HepG2 (cell line): ENCODE measurements around the gene FUZ. TPM values are rescaled to one million over a fixed set of nuclear protein-coding genes. Genes with fewer than 3 reads are reported as not detected.
A peak's percentile ranks its signal among the peaks of the same experiment; 100 is the strongest.

Source experiments
- ATAC-seq: fragments of 200-7000 bp; cut with Tn5 transposase; 3 replicates; pipeline ENCODE4 v1.9.1; 2020; ENCODE audit warnings: mild to moderate bottlenecking, moderate library complexity
- BruUV-seq: library from RNA; stranded (reverse); fragments of 400-500 nt; replicated peaks from 2 replicates; lab custom pipeline; 2021; lab: Mats Ljungman, UMichigan
- CTCF ChIA-PET: fragments of 300-600 bp; formaldehyde crosslinking; extraction: SDS; loops from one replicate; lab custom pipeline; 2021; ENCODE audit warnings: low total read pairs, inconsistent platforms, low intra/inter-chr PET ratio; lab: Yijun Ruan, JAX
- POLR2A ChIA-PET: fragments of 350-600 bp; sonication (Branson Sonifier 250); formaldehyde crosslinking; loops from one replicate; lab custom pipeline; 2020; ENCODE audit warnings: antibody characterized with exemption, inconsistent platforms; lab: Yijun Ruan, JAX
- DNase-seq: peaks from one replicate; pipeline ENCODE4 v3.0.0-alpha.2; 2015; ENCODE audit warnings: low spot score
- FAIRE-seq: peaks from 3 replicates; lab custom pipeline; 2011; peaks lifted over from hg19 to GRCh38; lab: Jason Lieb, UNC
- H2AFZ ChIP-seq: one replicate; pipeline ENCODE4 v1.6.1; 2011; ENCODE audit warnings: low read length, inconsistent platforms
- H3K27ac ChIP-seq: fragments of 300-600 bp; 3 replicates; pipeline ENCODE4 v1.8.0; 2011; ENCODE audit warnings: mixed run types, mild to moderate bottlenecking, mixed read lengths, low read length, inconsistent platforms; ENCODE audit not compliant: insufficient read depth; ENCODE audit errors: extremely low read length
- H3K27me3 ChIP-seq, 2 experiments: fragments of 200-600 bp in 1 of 2; 2 replicates in 1 of 2; 3 replicates in 1 of 2; pipeline versions ENCODE4 v1.6.0 to v1.8.0; 2011; ENCODE audit warnings: low read length in 2 of 2, mild to moderate bottlenecking in 2 of 2, moderate library complexity in 2 of 2, inconsistent platforms in 1 of 2; ENCODE audit not compliant: insufficient read depth in 2 of 2, control insufficient read depth in 1 of 2
- H3K36me3 ChIP-seq, 2 experiments: fragments of 200-600 bp in 1 of 2; replicated peaks in 1 of 2; 2 replicates in 1 of 2; 3 replicates in 1 of 2; pipeline versions ENCODE4 v1.5.1 to v1.8.0; 2011; ENCODE audit warnings: low read length in 2 of 2, inconsistent platforms in 1 of 2; ENCODE audit not compliant: insufficient read depth in 2 of 2, control insufficient read depth in 1 of 2
- H3K4me1 ChIP-seq: 2 replicates; pipeline ENCODE4 v1.5.1; 2012; ENCODE audit warnings: low read length, inconsistent platforms; ENCODE audit not compliant: insufficient read depth
- H3K4me2 ChIP-seq: 2 replicates; pipeline ENCODE4 v1.6.0; 2011; ENCODE audit warnings: low read depth, low read length, inconsistent platforms
- H3K4me3 ChIP-seq, 3 experiments: fragments of 200-600 bp in 1 of 3; sonication (generic), shearing (Covaris generic) in 1 of 3; replicated peaks in 1 of 3; 2 replicates each; pipeline ENCODE4 v1.5.1; 2011 to 2016; ENCODE audit warnings: low read length in 3 of 3, inconsistent platforms in 2 of 3, low read depth in 2 of 3, mild to moderate bottlenecking in 2 of 3, control low read depth in 1 of 3, mixed read lengths in 1 of 3; ENCODE audit not compliant: insufficient read depth in 1 of 3
- H3K79me2 ChIP-seq: one replicate; pipeline ENCODE4 v1.6.1; 2011; ENCODE audit warnings: low read length, inconsistent platforms; ENCODE audit not compliant: insufficient read depth
- H3K9ac ChIP-seq: 2 replicates; pipeline ENCODE4 v1.6.0; 2011; ENCODE audit warnings: mild to moderate bottlenecking, low read depth, low read length, inconsistent platforms; ENCODE audit not compliant: insufficient read depth
- H3K9me3 ChIP-seq: 2 replicates; pipeline ENCODE4 v1.5.1; 2012; ENCODE audit warnings: mild to moderate bottlenecking, low read length
- H4K20me1 ChIP-seq: 2 replicates; pipeline ENCODE4 v1.6.0; 2011; ENCODE audit warnings: inconsistent platforms, mild to moderate bottlenecking, low read length, moderate library complexity; ENCODE audit not compliant: insufficient read depth
- HNF4A ChIP-seq: sonication (generic); formaldehyde crosslinking; IDR thresholded peaks from 2 replicates; pipeline ENCODE4 v1.4.0; 2020; ENCODE audit warnings: missing genetic modification reagents
- MTA1 ChIP-seq: sonication (generic); formaldehyde crosslinking; IDR thresholded peaks from 2 replicates; pipeline ENCODE4 v1.4.0; 2020; ENCODE audit warnings: missing genetic modification reagents, mild to moderate bottlenecking, borderline replicate concordance
- MXD1 ChIP-seq: sonication (generic); formaldehyde crosslinking; IDR thresholded peaks from 2 replicates; pipeline ENCODE4 v1.4.0; 2020; ENCODE audit warnings: mild to moderate bottlenecking, missing genetic modification reagents
- SIN3A ChIP-seq: IDR thresholded peaks from 2 replicates; pipeline ENCODE4 v1.6.1; 2011; ENCODE audit warnings: low read depth, mild to moderate bottlenecking, control low read depth, low read length, borderline replicate concordance
- SP4 ChIP-seq: sonication (generic); formaldehyde crosslinking; IDR thresholded peaks from 2 replicates; pipeline ENCODE4 v1.8.1; 2023; ENCODE audit warnings: mild to moderate bottlenecking, missing genetic modification reagents
- SRSF1 ChIP-seq: fragments of 200-400 bp; formaldehyde crosslinking; optimal IDR thresholded peaks from 2 replicates; pipeline ENCODE3; 2017; ENCODE audit warnings: mild to moderate bottlenecking, low read depth, low read length, moderate library complexity
- ZEB1 ChIP-seq: IDR thresholded peaks from 2 replicates; pipeline ENCODE4 v1.6.1; 2012; ENCODE audit warnings: mild to moderate bottlenecking, low read depth, inconsistent platforms; ENCODE audit not compliant: insufficient replicate concordance
- ZFP36 ChIP-seq: fragments of 150-350 bp; IDR thresholded peaks from 2 replicates; pipeline ENCODE4 v1.6.1; 2018; ENCODE audit warnings: borderline replicate concordance, low read length, low read depth; ENCODE audit not compliant: partially characterized antibody
- ZFP82 ChIP-seq: sonication (generic); formaldehyde crosslinking; IDR thresholded peaks from 2 replicates; pipeline ENCODE4 v1.5.1; 2020; ENCODE audit warnings: mild to moderate bottlenecking, missing genetic modification reagents, borderline replicate concordance
- ZKSCAN5 ChIP-seq: sonication (generic); formaldehyde crosslinking; IDR thresholded peaks from 2 replicates; pipeline ENCODE4 v1.5.1; 2020; ENCODE audit warnings: mild to moderate bottlenecking, missing genetic modification reagents
- ZNF263 ChIP-seq: sonication (generic); formaldehyde crosslinking; IDR thresholded peaks from 2 replicates; pipeline ENCODE4 v1.4.0; 2020; ENCODE audit warnings: missing genetic modification reagents
- ZNF275 ChIP-seq: sonication (generic); formaldehyde crosslinking; IDR thresholded peaks from 2 replicates; pipeline ENCODE4 v1.8.0; 2022; ENCODE audit warnings: missing genetic modification reagents, mild to moderate bottlenecking, inconsistent platforms, borderline replicate concordance
- ZNF276 ChIP-seq: sonication (generic); formaldehyde crosslinking; IDR thresholded peaks from 2 replicates; pipeline ENCODE4 v1.4.0; 2020; ENCODE audit warnings: mild to moderate bottlenecking, low read depth, missing genetic modification reagents
- ZNF382 ChIP-seq: sonication (generic); formaldehyde crosslinking; IDR thresholded peaks from 2 replicates; pipeline ENCODE4 v1.5.0; 2020; ENCODE audit warnings: missing genetic modification reagents, mild to moderate bottlenecking, borderline replicate concordance
- ZNF446 ChIP-seq: sonication (generic); formaldehyde crosslinking; IDR thresholded peaks from 2 replicates; pipeline ENCODE4 v1.5.0; 2020; ENCODE audit warnings: mild to moderate bottlenecking, missing genetic modification reagents
- ZNF558 ChIP-seq: sonication (generic); formaldehyde crosslinking; IDR thresholded peaks from 2 replicates; pipeline ENCODE4 v1.9.0; 2022; ENCODE audit warnings: mild to moderate bottlenecking, missing genetic modification reagents, borderline replicate concordance
- ZNF563 ChIP-seq: sonication (generic); formaldehyde crosslinking; IDR thresholded peaks from 2 replicates; pipeline ENCODE4 v1.8.0; 2022; ENCODE audit warnings: mild to moderate bottlenecking, moderate library complexity, missing genetic modification reagents
- ZSCAN22 ChIP-seq: sonication (generic); formaldehyde crosslinking; IDR thresholded peaks from 2 replicates; pipeline ENCODE4 v1.4.0; 2020; ENCODE audit warnings: mild to moderate bottlenecking, missing genetic modification reagents
- WGBS: methylation state at CpG from one replicate; pipeline ENCODE4 v1.1.6; 2017; ENCODE audit warnings: low lambda C conversion rate; 5-methylcytosine and 5-hydroxymethylcytosine counted together
- in situ Hi-C: cut with HindIII; loops from 2 replicates; pipeline ENCODE4 v1.10.0; 2017; ENCODE audit warnings: low pct_unique_long_range_greater_than_20kb; ENCODE audit not compliant: extremely low pct_ligation_motif_present
- intact Hi-C: fragments of 100-400 bp; cut with micrococcal nuclease; formaldehyde crosslinking; loops from one replicate; pipeline ENCODE4 v1.10.0; 2022; ENCODE audit not compliant: unreplicated experiment
- polyA plus RNA-seq, 8 experiments: library from polyadenylated mRNA; depleted of rRNA in 3 of 8; stranded (reverse) in 7 of 8; unstranded in 1 of 8; fragments of >200 nt; fragmentation: Illumina TruSeq in 4 of 8; extraction: Trizol in 4 of 8; gene quantifications; 2 replicates each; pipeline versions ENCODE4 v1.2.1 to v1.2.3, GENCODE V29; 2011 to 2016; ENCODE audit warnings: low read depth in 4 of 8, missing spikeins in 1 of 8, mixed read lengths in 1 of 8; ENCODE audit not compliant: insufficient read depth in 1 of 8
- total RNA-seq, 5 experiments: library from RNA; depleted of rRNA; stranded (reverse); fragments of >200 nt; fragmentation: Illumina TruSeq; extraction: Trizol; gene quantifications; 2 replicates each; pipeline ENCODE4 v1.2.3, GENCODE V29; 2016; ENCODE audit warnings: low read depth in 1 of 5

The FUZ gene
- total and polyA plus RNA-seq, 2 of the 13 experiments (the other 11 are each of a cell fraction or from before 2014, with no cell fraction given) = 0.08 TPM; not detected in 1

GRCh38 chr19:49818649-49819370 is 5.7 kb upstream of the FUZ start:
- H2AFZ ChIP-seq = no peak overlapping the region
- H3K27me3 ChIP-seq = no peaks in the 10 kb centered on the region; a peak in 1 of 5 replicates
- peak overlapping the region; percentile 88 to 98 (median 91) for H3K4me3 ChIP-seq
- CTCF ChIA-PET = no interaction called here
- DNase-seq (no peak), ATAC-seq (peak; percentile 8; the same call in 1 of the 3 replicates)
- in situ Hi-C loops = no loop called here
- peak overlapping the region; percentile 94 for H3K9ac ChIP-seq
- 23% methylated on average over 15 of the region's 16 CpGs for WGBS
- peak overlapping the region; percentile 78 for H3K4me2 ChIP-seq
- H3K79me2 ChIP-seq = peaks cover 20% of the 10 kb centered on the region
- H3K36me3 ChIP-seq = peaks cover 4 to 10% of the 10 kb centered on the region in 2 experiments; a peak in 4 of 5 replicates
- no peaks in the 10 kb centered on the region for H4K20me1 ChIP-seq
- peak overlapping the region; percentile 88 for H3K27ac ChIP-seq
- no TSS peak for BruUV-seq
- TF ChIP-seq ZNF275 (CRISPR knock-in tag) (no peak), HNF4A (no peak), ZFP36 (peak; percentile 28), ZKSCAN5 (CRISPR knock-in tag) (0 out of 2 replicates have a peak, but pooled peaks have one; percentile 6), MTA1 (CRISPR knock-in tag) (0 out of 2 replicates have a peak, but pooled peaks have one; percentile 9), ZNF263 (CRISPR knock-in tag) (0 out of 2 replicates have a peak, but pooled peaks have one; percentile 2), ZNF276 (CRISPR knock-in tag) (0 out of 2 replicates have a peak, but pooled peaks have one; percentile 4), ZFP82 (CRISPR knock-in tag) (0 out of 2 replicates have a peak, but pooled peaks have one; percentile 6), ZNF446 (CRISPR knock-in tag) (peak; percentile 39; the same call in 1 of the 2 replicates), ZNF558 (CRISPR knock-in tag) (0 out of 2 replicates have a peak, but pooled peaks have one; percentile 2), MXD1 (0 out of 2 replicates have a peak, but pooled peaks have one; percentile 36), SIN3A (0 out of 2 replicates have a peak, but pooled peaks have one; percentile 7), ZEB1 (no peak), ZSCAN22 (peak; percentile 99), SRSF1 (peak; percentile 54), ZNF563 (CRISPR knock-in tag) (0 out of 2 replicates have a peak, but pooled peaks have one; percentile 20), SP4 (CRISPR knock-in tag) (0 out of 2 replicates have a peak, but pooled peaks have one; percentile 24), ZNF382 (CRISPR knock-in tag) (no peak)
- TF ChIP-seq, all 625 proteins: peak for 14
- no peaks in the 10 kb centered on the region for H3K9me3 ChIP-seq
- POLR2A ChIA-PET = interaction anchor here (1.0 to 1.1 kb wide), 2 partner anchors 47 to 322 kb away, joined by 3 read pairs; partner anchors contain the start of gene RPS11
- no peak for FAIRE-seq
- H3K4me1 ChIP-seq = peaks cover 11% of the 10 kb centered on the region
- intact Hi-C loops = loop anchor here (10.0 kb wide), 1 partner anchor 54 kb away; the partner anchor contains the start of genes AP2A1 and TSKS
